PFSK-1 (cell line): ENCODE data around the gene ABHD3.

Experiments
- FOXP2 ChIP-seq: optimal IDR thresholded peaks from 2 replicates; pipeline ENCODE3; 2011; ENCODE audit warnings: borderline replicate concordance, control low read depth, inconsistent platforms; ENCODE audit not compliant: insufficient read depth; ENCODE audit errors: extremely low read length, extremely low read depth
- POLR2AphosphoS5 ChIP-seq: IDR thresholded peaks from 2 replicates; pipeline ENCODE4 v1.6.1; 2012; ENCODE audit warnings: low read depth, mild to moderate bottlenecking, control low read depth, low read length, moderate library complexity
- SIN3A ChIP-seq: IDR thresholded peaks from 2 replicates; pipeline ENCODE4 v1.6.1; 2012; ENCODE audit warnings: mild to moderate bottlenecking, low read length, moderate library complexity, borderline replicate concordance; ENCODE audit not compliant: insufficient read depth
- TAF1 ChIP-seq: IDR thresholded peaks from 2 replicates; pipeline ENCODE4 v1.6.1; 2012; ENCODE audit warnings: low read length, control low read depth, borderline replicate concordance; ENCODE audit not compliant: insufficient read depth
- TF ChIP-seq, protein P1 (sequence below), 2 experiments: IDR thresholded peaks; 2 replicates each; pipeline versions ENCODE4 v1.6.1 to v1.8.0; 2011 to 2012; ENCODE audit warnings: low read depth in 2 of 2, low read length in 2 of 2, control low read depth in 1 of 2, inconsistent platforms in 1 of 2, mild to moderate bottlenecking in 1 of 2, moderate library complexity in 1 of 2; ENCODE audit not compliant: insufficient read depth in 1 of 2

The ABHD3 gene

DNA sequence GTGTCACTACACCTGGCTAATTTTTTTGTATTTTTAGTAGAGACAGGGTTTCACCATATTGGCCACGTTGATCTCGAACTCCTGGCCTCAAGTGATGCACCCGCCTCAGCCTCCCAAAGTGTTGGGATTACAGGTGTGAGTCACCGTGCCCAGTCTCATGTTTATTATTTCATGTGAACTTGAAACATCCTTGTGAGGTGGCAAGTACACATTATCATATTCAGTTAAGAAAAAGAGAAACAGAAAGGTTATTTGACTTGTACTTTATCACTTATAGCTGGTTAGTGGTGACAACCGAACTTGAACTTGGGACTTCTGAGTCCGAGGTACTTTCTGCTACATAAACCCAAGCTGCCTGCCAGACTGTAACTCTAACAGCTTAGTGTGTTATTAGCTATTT is 24.4 kb downstream of the ABHD3 start:
- TF ChIP-seq FOXP2, result no peak
- TF ChIP-seq, protein P1, sequence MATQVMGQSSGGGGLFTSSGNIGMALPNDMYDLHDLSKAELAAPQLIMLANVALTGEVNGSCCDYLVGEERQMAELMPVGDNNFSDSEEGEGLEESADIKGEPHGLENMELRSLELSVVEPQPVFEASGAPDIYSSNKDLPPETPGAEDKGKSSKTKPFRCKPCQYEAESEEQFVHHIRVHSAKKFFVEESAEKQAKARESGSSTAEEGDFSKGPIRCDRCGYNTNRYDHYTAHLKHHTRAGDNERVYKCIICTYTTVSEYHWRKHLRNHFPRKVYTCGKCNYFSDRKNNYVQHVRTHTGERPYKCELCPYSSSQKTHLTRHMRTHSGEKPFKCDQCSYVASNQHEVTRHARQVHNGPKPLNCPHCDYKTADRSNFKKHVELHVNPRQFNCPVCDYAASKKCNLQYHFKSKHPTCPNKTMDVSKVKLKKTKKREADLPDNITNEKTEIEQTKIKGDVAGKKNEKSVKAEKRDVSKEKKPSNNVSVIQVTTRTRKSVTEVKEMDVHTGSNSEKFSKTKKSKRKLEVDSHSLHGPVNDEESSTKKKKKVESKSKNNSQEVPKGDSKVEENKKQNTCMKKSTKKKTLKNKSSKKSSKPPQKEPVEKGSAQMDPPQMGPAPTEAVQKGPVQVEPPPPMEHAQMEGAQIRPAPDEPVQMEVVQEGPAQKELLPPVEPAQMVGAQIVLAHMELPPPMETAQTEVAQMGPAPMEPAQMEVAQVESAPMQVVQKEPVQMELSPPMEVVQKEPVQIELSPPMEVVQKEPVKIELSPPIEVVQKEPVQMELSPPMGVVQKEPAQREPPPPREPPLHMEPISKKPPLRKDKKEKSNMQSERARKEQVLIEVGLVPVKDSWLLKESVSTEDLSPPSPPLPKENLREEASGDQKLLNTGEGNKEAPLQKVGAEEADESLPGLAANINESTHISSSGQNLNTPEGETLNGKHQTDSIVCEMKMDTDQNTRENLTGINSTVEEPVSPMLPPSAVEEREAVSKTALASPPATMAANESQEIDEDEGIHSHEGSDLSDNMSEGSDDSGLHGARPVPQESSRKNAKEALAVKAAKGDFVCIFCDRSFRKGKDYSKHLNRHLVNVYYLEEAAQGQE (IDR thresholded peaks at IDR 0.05; ENCODE audit: insufficient read depth in 1 of 2, low read depth in 2 of 2, low read length in 2 of 2), result no peak
- no peak for TF ChIP-seq SIN3A

DNA sequence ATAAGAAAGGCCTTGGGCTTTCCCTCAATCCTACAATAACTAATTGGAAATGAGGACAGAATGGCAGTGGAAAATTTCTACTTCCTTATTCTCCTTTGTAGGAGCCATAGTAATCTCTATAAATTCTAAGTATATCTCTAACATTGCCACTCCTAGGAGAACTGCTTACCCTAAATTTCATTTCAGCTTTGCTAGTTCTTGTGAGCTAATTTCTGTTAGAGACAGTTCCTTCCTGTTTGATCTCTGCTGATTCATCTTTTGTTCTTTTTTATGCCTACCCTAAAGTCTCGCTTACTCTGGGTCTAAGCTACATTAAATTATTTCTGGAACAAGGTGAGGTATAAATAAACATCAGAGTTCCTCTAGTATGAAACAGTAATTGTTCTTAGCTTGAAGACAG is 25.7 kb downstream of the ABHD3 start:
- TF ChIP-seq TAF1 (no peak), SIN3A (no peak), FOXP2 (no peak), POLR2AphosphoS5 (no peak)
- TF ChIP-seq, protein P1 (IDR thresholded peaks at IDR 0.05; ENCODE audit: insufficient read depth in 1 of 2, low read depth in 2 of 2, low read length in 2 of 2), result no peak

DNA sequence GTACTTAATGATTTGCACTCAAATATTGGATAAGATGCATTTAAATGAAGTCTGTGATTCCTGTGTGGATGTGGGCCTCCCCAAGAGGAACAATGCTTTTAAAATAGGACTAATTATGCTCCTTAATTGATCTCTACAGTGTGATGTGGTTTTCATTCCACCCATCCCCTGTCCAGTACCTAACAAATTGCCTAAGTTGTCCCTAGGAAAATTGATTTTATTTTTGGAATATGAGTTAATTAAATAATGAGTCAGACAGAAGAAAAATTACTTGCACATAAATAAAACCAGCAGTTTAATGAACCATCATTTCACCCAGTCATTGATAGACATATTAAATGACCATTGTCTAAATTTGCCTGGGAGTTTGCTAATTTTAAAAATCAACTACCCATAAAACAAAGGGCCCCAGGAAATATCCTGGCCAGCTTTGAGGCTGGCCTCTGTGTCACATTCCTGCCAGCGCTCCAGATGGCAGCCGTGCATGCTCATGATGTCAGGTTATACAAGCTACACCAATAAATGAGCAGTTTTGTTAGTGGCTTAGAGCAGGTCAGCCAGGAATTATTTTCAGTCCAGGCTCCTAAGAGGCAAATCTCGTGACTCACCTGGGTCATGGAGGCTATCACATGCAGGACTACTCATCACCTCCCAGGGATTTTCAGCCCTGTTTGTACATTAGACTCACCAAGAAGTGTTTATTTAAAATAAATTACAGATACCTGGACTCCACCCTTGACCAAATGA is 31.9 kb downstream of the ABHD3 start:
- no peak for TF ChIP-seq SIN3A
- TF ChIP-seq FOXP2, result no peak
- no peak for TF ChIP-seq TAF1
- no peak for TF ChIP-seq POLR2AphosphoS5
- TF ChIP-seq, protein P1 (IDR thresholded peaks at IDR 0.05; ENCODE audit: insufficient read depth in 1 of 2, low read depth in 2 of 2, low read length in 2 of 2), result no peak

DNA sequence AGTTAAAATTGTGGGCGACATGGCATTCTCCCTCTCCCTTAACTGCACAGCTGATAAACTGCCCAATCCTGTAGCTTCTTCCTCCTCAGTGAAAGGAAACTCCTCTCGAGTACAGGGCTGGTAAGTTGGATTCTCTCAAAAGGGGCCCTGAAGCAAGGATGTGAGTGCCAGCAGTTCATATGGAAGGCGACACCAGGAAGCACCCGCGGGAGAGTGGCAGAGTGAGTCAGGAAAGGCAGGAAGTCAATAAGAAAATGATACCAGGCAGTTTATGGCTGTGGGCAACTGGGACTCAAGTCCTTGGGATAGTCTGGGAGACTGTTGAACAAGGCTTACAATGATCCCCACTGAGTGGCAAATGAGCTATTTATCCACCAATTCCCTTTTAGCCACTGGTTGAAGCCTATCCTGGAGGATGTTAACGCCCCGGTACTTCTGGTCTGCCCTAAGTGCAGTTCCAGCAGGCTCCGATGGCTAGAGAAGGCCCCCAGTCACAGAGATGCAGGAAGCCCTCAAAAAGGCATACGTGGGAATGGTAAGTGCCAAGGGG is 34.8 kb downstream of the ABHD3 start:
- TF ChIP-seq FOXP2, result no peak
- TF ChIP-seq TAF1, result no peak
- TF ChIP-seq SIN3A, result no peak
- TF ChIP-seq, protein P1 (IDR thresholded peaks at IDR 0.05; ENCODE audit: insufficient read depth in 1 of 2, low read depth in 2 of 2, low read length in 2 of 2), result no peak
- TF ChIP-seq POLR2AphosphoS5, result no peak
